ENCODE data around the gene MRPL57. TPM values are rescaled to one million over a fixed set of nuclear protein-coding genes. Genes with fewer than 3 reads are reported as not detected.
"Not testable (repeated sequence)": the region's sequence is repeated elsewhere in the genome, so short reads cannot be mapped to it uniquely, and the experiment has no call there.

The MRPL57 gene
- total RNA-seq (10 to 100 TPM; 17.3 to 18.5 TPM), polyA plus RNA-seq (ENCODE audit: insufficient read length in 6 of 6) (10 to 100 TPM; 16.2 to 21.8 (median 18.2) TPM)
- long read RNA-seq, donor 1, transcript MRPL57-201 (2 exons, 2,246 nt): major isoform, 66 of 79 reads
- long read RNA-seq, donor 1, partial matches to known transcripts: 0 of 79 reads
- long read RNA-seq, donor 1, other reads (novel, unspliced or antisense): 13 of 79 reads
- long read RNA-seq, donor 2, transcript MRPL57-201 (2 exons, 2,246 nt): major isoform, 52 of 63 reads
- long read RNA-seq, donor 2, partial matches to known transcripts: 0 of 63 reads
- long read RNA-seq, donor 2, other reads (novel, unspliced or antisense): 11 of 63 reads
- long read RNA-seq, donor 3, transcript MRPL57-201 (2 exons, 2,246 nt): major isoform, 56 of 61 reads
- long read RNA-seq, donor 3, partial matches to known transcripts: 0 of 61 reads
- long read RNA-seq, donor 3, other reads (novel, unspliced or antisense): 5 of 61 reads
- long read RNA-seq, donor 4, transcript MRPL57-201 (2 exons, 2,246 nt): major isoform, 104 of 125 reads
- long read RNA-seq, donor 4, partial matches to known transcripts: 0 of 125 reads
- long read RNA-seq, donor 4, other reads (novel, unspliced or antisense): 21 of 125 reads
- long read RNA-seq, donor 5, transcript MRPL57-201 (2 exons, 2,246 nt): major isoform, 68 of 83 reads
- long read RNA-seq, donor 5, partial matches to known transcripts: 0 of 83 reads
- long read RNA-seq, donor 5, other reads (novel, unspliced or antisense): 15 of 83 reads
- long read RNA-seq, donor 6, transcript MRPL57-201 (2 exons, 2,246 nt): major isoform, 66 of 66 reads
- long read RNA-seq, donor 6, partial matches to known transcripts: 0 of 66 reads
- long read RNA-seq, donor 6, other reads (novel, unspliced or antisense): 0 of 66 reads
- long read RNA-seq, donor 7, transcript MRPL57-201 (2 exons, 2,246 nt): major isoform, 32 of 52 reads
- long read RNA-seq, donor 7, partial matches to known transcripts: 0 of 52 reads
- long read RNA-seq, donor 7, other reads (novel, unspliced or antisense): 20 of 52 reads
- long read RNA-seq, donor 8, transcript MRPL57-201 (2 exons, 2,246 nt): major isoform, 33 of 57 reads
- long read RNA-seq, donor 8, partial matches to known transcripts: 12 of 57 reads
- long read RNA-seq, donor 8, other reads (novel, unspliced or antisense): 12 of 57 reads
- long read RNA-seq, donor 9, partial matches to known transcripts: 0 of 2 reads
- long read RNA-seq, donor 9, other reads (novel, unspliced or antisense): 0 of 2 reads
- long read RNA-seq, donor 10, transcript MRPL57-201 (2 exons, 2,246 nt): major isoform, 77 of 96 reads
- long read RNA-seq, donor 10, partial matches to known transcripts: 0 of 96 reads
- long read RNA-seq, donor 10, other reads (novel, unspliced or antisense): 19 of 96 reads
- long read RNA-seq, donor 11, transcript MRPL57-201 (2 exons, 2,246 nt): major isoform, 65 of 77 reads
- long read RNA-seq, donor 11, partial matches to known transcripts: 0 of 77 reads
- long read RNA-seq, donor 11, other reads (novel, unspliced or antisense): 12 of 77 reads
- long read RNA-seq, donor 12, transcript MRPL57-201 (2 exons, 2,246 nt): major isoform, 41 of 62 reads
- long read RNA-seq, donor 12, partial matches to known transcripts: 0 of 62 reads
- long read RNA-seq, donor 12, other reads (novel, unspliced or antisense): 21 of 62 reads

- intact Hi-C loops (cut with DNase I): no loop called here
These were observed at the start of gene MRPL57, which contains the start of gene SKA3 for GRCh38 chr13:21176215-21176981. Gene MRPL57, plus strand, starts transcription at chr13:21176658. Its CDS starts 259 bp downstream, at chr13:21176917. Gene SKA3, minus strand, starts transcription at chr13:21176552. Its CDS starts 75 bp downstream, at chr13:21176477.

GRCh38 chr13:21130116-21130515 is 46.3 kb upstream of the MRPL57 start:
- DNase-seq: no peak
- ATAC-seq: no peak
- no peak overlapping the region for H3K4me3 ChIP-seq
- H3K9me3 ChIP-seq: no peaks in the 10 kb centered on the region
- no peak overlapping the region for H3K27ac ChIP-seq
- intact Hi-C loops (cut with DNase I): loop anchor here in 1 of 2 donors (10.0 kb wide), 1 partner anchor 185 kb away; no protein-coding TSS in a partner anchor
- no peaks in the 10 kb centered on the region for H3K27me3 ChIP-seq
- peaks cover 0 to under 1% of the 10 kb centered on the region in 2 donors for H3K4me1 ChIP-seq
- TF ChIP-seq CTCF (IDR thresholded peaks at IDR 0.05): no peak
- no peaks in the 10 kb centered on the region for H3K36me3 ChIP-seq

More at GRCh38 chr13:21176215-21176981, at the start of gene MRPL57, which contains the start of gene SKA3:
- DNase-seq (peak; percentile 92 to 97 (median 94)), ATAC-seq (peak; percentile 98)
- Histone ChIP-seq H3K4me3 (peak within 1 kb of the TSS; percentile 86 to 93), H3K36me3 (no peaks in the 10 kb centered on the region), H3K27ac (peak within 1 kb of the TSS; percentile 94 to 97), H3K27me3 (no peaks in the 10 kb centered on the region), H3K9me3 (no peaks in the 10 kb centered on the region), H3K4me1 (peaks cover 7 to 21% of the 10 kb centered on the region in 2 donors)
- peak in 1 of 2 donors; percentile 34 for TF ChIP-seq CTCF (IDR thresholded peaks at IDR 0.05)

- Histone ChIP-seq H3K4me3 (no peak overlapping the region), H3K9me3 (no peaks in the 10 kb centered on the region), H3K27ac (no peak overlapping the region), H3K4me1 (no peaks in the 10 kb centered on the region), H3K27me3 (no peaks in the 10 kb centered on the region), H3K36me3 (no peaks in the 10 kb centered on the region)
- DNase-seq (no peak), ATAC-seq (no peak)
- intact Hi-C loops (cut with DNase I): loop anchor here in 1 of 2 donors (10.0 kb wide), 1 partner anchor 188 kb away; no protein-coding TSS in a partner anchor
- no peak for TF ChIP-seq CTCF (IDR thresholded peaks at IDR 0.05)
These were observed 43.4 kb upstream of the MRPL57 start for GRCh38 chr13:21133077-21133476.

- H3K9me3 ChIP-seq: no peaks in the 10 kb centered on the region
- H3K27ac ChIP-seq: no peak overlapping the region
- H3K4me1 ChIP-seq: peaks cover 0 to 2% of the 10 kb centered on the region in 2 donors
- no peak overlapping the region for H3K4me3 ChIP-seq
- intact Hi-C loops (cut with DNase I): loop anchor here in 1 of 2 donors (10.0 kb wide), 1 partner anchor 190 kb away; no protein-coding TSS in a partner anchor
- H3K27me3 ChIP-seq: no peaks in the 10 kb centered on the region
- no peak for TF ChIP-seq CTCF (IDR thresholded peaks at IDR 0.05)
- H3K36me3 ChIP-seq: no peaks in the 10 kb centered on the region
- no peak for DNase-seq
- no peak for ATAC-seq
These were observed 42.0 kb upstream of the MRPL57 start for GRCh38 chr13:21134475-21134874.

- H3K4me1 ChIP-seq, H3K27me3 ChIP-seq, DNase-seq, ATAC-seq, H3K27ac ChIP-seq, H3K4me3 ChIP-seq, H3K9me3 ChIP-seq, H3K36me3 ChIP-seq: not testable (repeated sequence)
- intact Hi-C loops (cut with DNase I): loop anchor here in 1 of 2 donors (10.0 kb wide), 1 partner anchor 191 kb away; no protein-coding TSS in a partner anchor
These were observed 40.6 kb upstream of the MRPL57 start for GRCh38 chr13:21135833-21136232.

All from left lung (tissue), 14 donors.